Osteoblast (primary cell): Measurements from ENCODE around the gene TP73. TPM values are rescaled to one million over a fixed set of nuclear protein-coding genes. Genes with fewer than 3 reads are reported as not detected.

Experiments
- DNase-seq: peaks from one replicate; pipeline ENCODE4 v3.0.0; 2011; ENCODE audit warnings: low spot score, mixed read lengths; ENCODE audit not compliant: insufficient read length; ENCODE audit errors: missing footprints
- H2AFZ ChIP-seq: 2 replicates; pipeline ENCODE4 v1.6.0; 2011; ENCODE audit warnings: mild to moderate bottlenecking, low read length
- H3K27ac ChIP-seq: 2 replicates; pipeline ENCODE4 v1.5.1; 2011; ENCODE audit warnings: mild to moderate bottlenecking, low read depth, low read length, moderate library complexity
- H3K27me3 ChIP-seq: 2 replicates; pipeline ENCODE4 v1.6.0; 2012; ENCODE audit warnings: mild to moderate bottlenecking, control low read depth, inconsistent platforms, low read length, moderate library complexity; ENCODE audit not compliant: insufficient read depth
- H3K36me3 ChIP-seq: 2 replicates; pipeline ENCODE4 v1.5.1; 2011; ENCODE audit warnings: mild to moderate bottlenecking, low read length, control low read depth, moderate library complexity; ENCODE audit not compliant: insufficient read depth
- H3K4me1 ChIP-seq: 2 replicates; pipeline ENCODE4 v1.5.1; 2011; ENCODE audit warnings: mild to moderate bottlenecking, low read length, control low read depth, moderate library complexity; ENCODE audit not compliant: insufficient read depth
- H3K4me2 ChIP-seq: 2 replicates; pipeline ENCODE4 v1.6.0; 2011; ENCODE audit warnings: mild to moderate bottlenecking, low read length; ENCODE audit not compliant: insufficient read depth
- H3K4me3 ChIP-seq: fragments of 200-600 bp; sonication (generic); 3 replicates; pipeline ENCODE4 v1.5.1; 2012; ENCODE audit warnings: mild to moderate bottlenecking, low read length, inconsistent platforms; ENCODE audit not compliant: insufficient read depth
- H3K79me2 ChIP-seq: 2 replicates; pipeline ENCODE4 v1.6.0; 2012; ENCODE audit warnings: mild to moderate bottlenecking, low read length, control low read depth, inconsistent platforms; ENCODE audit not compliant: insufficient read depth
- H3K9me3 ChIP-seq: 2 replicates; pipeline ENCODE4 v1.5.1; 2011; ENCODE audit warnings: low read depth, low read length, control low read depth
- H4K20me1 ChIP-seq: 2 replicates; pipeline ENCODE4 v1.6.0; 2012; ENCODE audit warnings: mild to moderate bottlenecking, low read length, control low read depth; ENCODE audit not compliant: insufficient read depth
- CTCF ChIP-seq: IDR thresholded peaks from 2 replicates; pipeline ENCODE4 v1.5.1; 2011; ENCODE audit warnings: mild to moderate bottlenecking, low read depth, low read length, moderate library complexity; ENCODE audit errors: extremely low read depth
- total RNA-seq: library from RNA; depleted of rRNA; stranded (reverse); fragments of >200 nt; gene quantifications from 2 replicates; pipeline ENCODE4 v1.2.3, GENCODE V29; 2012

The TP73 gene
- total RNA-seq, 1 donor, result not detected

GRCh38 chr1:3658231-3658615 lies 5.9 kb downstream of the TP73 start:
- peaks cover 40% of the 10 kb centered on the region for H3K27me3 ChIP-seq
- no peaks in the 10 kb centered on the region for H3K4me1 ChIP-seq
- no peaks in the 10 kb centered on the region for H3K79me2 ChIP-seq
- H3K27ac ChIP-seq, result no peak overlapping the region
- no peak for DNase-seq
- no peaks in the 10 kb centered on the region for H3K36me3 ChIP-seq
- H2AFZ ChIP-seq, result no peak overlapping the region
- no peak overlapping the region for H3K4me2 ChIP-seq
- H3K9me3 ChIP-seq, result no peaks in the 10 kb centered on the region
- H3K4me3 ChIP-seq, result no peak overlapping the region
- no peak for TF ChIP-seq CTCF
- no peaks in the 10 kb centered on the region for H4K20me1 ChIP-seq

- DNase-seq, result no peak
- Histone ChIP-seq H3K4me1 (no peaks in the 10 kb centered on the region), H3K4me3 (no peak overlapping the region), H3K36me3 (no peaks in the 10 kb centered on the region), H3K27ac (no peak overlapping the region), H3K79me2 (no peaks in the 10 kb centered on the region), H3K9me3 (no peaks in the 10 kb centered on the region), H4K20me1 (no peaks in the 10 kb centered on the region), H3K27me3 (peaks cover 32% of the 10 kb centered on the region), H2AFZ (no peak overlapping the region), H3K4me2 (no peak overlapping the region)
- no peak for TF ChIP-seq CTCF
Measured at GRCh38 chr1:3659093-3659492, 6.8 kb downstream of the TP73 start.

GRCh38 chr1:3660704-3661103 lies 8.4 kb downstream of the TP73 start:
- Histone ChIP-seq H3K27me3 (peaks cover 17% of the 10 kb centered on the region), H3K4me2 (no peak overlapping the region), H3K4me3 (no peak overlapping the region), H3K79me2 (no peaks in the 10 kb centered on the region), H3K36me3 (no peaks in the 10 kb centered on the region), H3K4me1 (no peaks in the 10 kb centered on the region), H4K20me1 (no peaks in the 10 kb centered on the region), H3K27ac (no peak overlapping the region), H3K9me3 (no peaks in the 10 kb centered on the region), H2AFZ (no peak overlapping the region)
- TF ChIP-seq CTCF, result no peak
- DNase-seq, result no peak

- no peaks in the 10 kb centered on the region for H3K79me2 ChIP-seq
- H3K4me1 ChIP-seq, result no peaks in the 10 kb centered on the region
- H3K9me3 ChIP-seq, result no peaks in the 10 kb centered on the region
- no peak overlapping the region for H3K4me3 ChIP-seq
- H4K20me1 ChIP-seq, result no peaks in the 10 kb centered on the region
- H3K27ac ChIP-seq, result no peak overlapping the region
- DNase-seq, result no peak
- no peak for TF ChIP-seq CTCF
- no peak overlapping the region for H3K4me2 ChIP-seq
- no peak overlapping the region for H2AFZ ChIP-seq
- H3K36me3 ChIP-seq, result no peaks in the 10 kb centered on the region
- peaks cover 16% of the 10 kb centered on the region for H3K27me3 ChIP-seq
Measured at GRCh38 chr1:3661631-3662030, 9.3 kb downstream of the TP73 start.
